ENCODE data around the gene TIMP2. TPM values are rescaled to one million over a fixed set of nuclear protein-coding genes. Genes with fewer than 3 reads are reported as not detected.

TIMP2 gene
- 102 and 140 TPM in 2 replicates for total RNA-seq

GRCh38 chr17:78925234-78925633, at the start of gene TIMP2:
Gene TIMP2, minus strand, starts transcription at chr17:78925387. Its CDS starts 299 bp downstream, at chr17:78925088.

DNA sequence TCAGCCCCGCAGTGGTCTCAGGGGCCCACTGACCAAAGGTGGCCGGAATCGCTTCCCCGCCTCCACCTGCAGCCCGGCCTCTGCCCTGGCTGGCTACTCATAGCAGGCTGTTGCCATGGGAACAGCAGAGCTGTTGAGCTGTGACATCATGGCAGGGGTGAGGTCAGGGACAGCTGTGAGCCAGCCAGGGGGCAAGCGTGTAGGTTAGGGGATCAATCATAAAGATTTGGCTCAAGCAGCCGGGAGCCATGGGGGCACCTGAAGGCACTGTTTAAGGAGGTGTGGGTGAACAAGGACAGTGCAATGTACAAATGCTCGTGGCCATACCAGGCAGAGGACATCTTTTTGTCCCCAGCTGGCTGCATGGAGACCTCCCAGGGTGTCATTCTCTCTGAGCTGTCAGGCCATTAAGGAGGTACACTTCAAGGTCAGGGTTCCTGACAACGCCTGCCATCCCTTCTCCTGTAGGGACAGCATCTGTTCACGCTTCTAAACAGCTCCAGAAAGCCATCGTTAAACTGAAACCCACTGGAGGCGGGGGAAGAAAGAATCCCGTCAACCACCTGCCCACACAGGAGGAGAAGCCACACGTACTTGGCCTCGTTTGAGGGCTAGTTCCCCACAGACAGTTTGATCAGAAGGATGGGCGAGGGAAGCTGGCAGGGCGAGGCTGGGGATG, 21.9 kb downstream of the TIMP2 start, which contains the start of gene CEP295NL:
TSS of gene CEP295NL (minus strand) at position 101 of the 679 bp plus-strand sequence. CDS start 1,373 bp downstream, outside the sequence.

DNA sequence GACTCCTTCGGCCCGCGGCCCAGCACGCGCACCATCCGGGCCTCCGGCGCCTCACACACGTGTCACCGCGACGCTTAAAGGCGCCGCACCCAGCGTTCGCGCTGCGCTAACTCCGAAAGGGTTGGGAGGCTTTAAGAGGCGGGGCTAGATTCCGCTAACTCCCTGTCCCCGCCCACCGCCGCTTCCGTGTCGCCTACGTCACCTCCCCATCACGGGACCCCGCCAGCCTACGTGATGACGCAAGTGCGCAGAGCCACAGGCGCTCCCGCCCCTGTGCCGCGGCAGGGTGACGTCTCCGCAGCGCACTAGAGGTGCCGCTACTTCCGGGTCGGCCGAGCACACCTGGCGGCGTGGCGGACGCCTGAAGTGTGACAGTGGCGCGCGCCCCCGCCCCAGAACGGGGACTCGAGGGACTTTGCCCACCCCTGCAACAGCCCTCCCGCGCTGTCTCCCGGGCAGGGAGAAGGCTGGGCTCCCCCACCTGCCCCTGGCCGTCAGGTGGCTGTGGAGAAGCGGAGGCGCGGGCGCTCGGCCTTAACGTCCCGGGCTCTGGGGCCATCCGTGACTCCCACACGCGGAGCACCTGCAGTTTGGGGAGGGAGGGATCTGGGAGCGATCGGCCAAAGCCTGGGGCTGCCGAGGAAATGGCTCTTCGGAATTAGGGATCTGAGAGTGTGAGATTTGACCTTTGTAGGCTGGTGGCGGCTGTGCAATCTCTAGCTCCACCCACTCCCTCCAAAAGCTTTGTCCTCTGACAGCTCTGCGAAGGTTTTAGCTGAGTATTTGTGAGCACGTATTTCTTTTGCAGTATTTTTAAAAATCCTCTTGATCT, 84.2 kb downstream of the TIMP2 start, which contains the start of gene USP36:
TSS of gene USP36 (minus strand) at position 35 of the 832 bp plus-strand sequence. CDS start 4,451 bp downstream, outside the sequence.

Other genes with a start within 250 kb of the TIMP2 start
- gene CYTH1, start 143.1 kb downstream of the TIMP2 start, total RNA-seq, result 53.9 and 61.8 TPM in 2 replicates
- gene USP36, start 84.6 kb downstream of the TIMP2 start, total RNA-seq, result 36.9 and 42.5 TPM in 2 replicates
- gene CEP295NL, start 22.2 kb downstream of the TIMP2 start, total RNA-seq, result 2.3 and 3.0 TPM in 2 replicates
- 0.76 and 2.3 TPM in 2 replicates for gene LGALS3BP, start 54.5 kb upstream of the TIMP2 start, total RNA-seq
- gene CANT1, start 84.4 kb upstream of the TIMP2 start, total RNA-seq, result 78.3 and 96.4 TPM in 2 replicates
- gene C1QTNF1, start 98.8 kb upstream of the TIMP2 start, total RNA-seq, result 2.9 and 4.3 TPM in 2 replicates
- gene ENGASE, start 149.4 kb upstream of the TIMP2 start, total RNA-seq, result 12.4 and 15.7 TPM in 2 replicates

All from vein endothelial cell (primary cell).